HG02642 (cell line): ENCODE data around the gene MRPS35.

Experiments
- ATAC-seq: cut with Tn5 transposase; IDR thresholded peaks from one replicate; pipeline ENCODE4 v1.9.1; 2021; ENCODE audit warnings: mild to moderate bottlenecking; ENCODE audit not compliant: unreplicated experiment, poor library complexity

Gene MRPS35

GRCh38 chr12:27710592-27711316 is at the start of gene MRPS35:
TSS of gene MRPS35 (plus strand) at chr12:27710832. CDS start at chr12:27710844, 12 bp downstream.
- ATAC-seq, result peak; percentile 97

DNA sequence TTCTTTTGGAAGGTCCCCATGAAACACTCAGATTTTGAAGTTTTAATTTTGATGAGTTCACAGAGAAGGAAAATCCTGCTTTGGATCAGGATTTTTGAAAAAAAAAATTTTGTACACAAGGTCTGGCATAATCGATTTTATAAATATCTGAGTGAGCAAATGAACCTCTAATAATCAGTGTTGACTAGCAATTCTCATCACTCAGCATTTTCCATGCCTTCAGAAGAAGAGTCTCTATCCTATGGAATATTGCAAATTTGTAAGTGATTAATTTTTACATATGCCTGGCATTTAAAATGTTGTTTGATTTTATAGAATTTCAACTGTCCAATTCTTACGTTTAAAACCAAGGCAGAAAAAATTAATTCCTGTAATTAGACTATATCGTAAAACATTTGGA is 44.9 kb upstream of the MRPS35 start:
- no peak for ATAC-seq

DNA sequence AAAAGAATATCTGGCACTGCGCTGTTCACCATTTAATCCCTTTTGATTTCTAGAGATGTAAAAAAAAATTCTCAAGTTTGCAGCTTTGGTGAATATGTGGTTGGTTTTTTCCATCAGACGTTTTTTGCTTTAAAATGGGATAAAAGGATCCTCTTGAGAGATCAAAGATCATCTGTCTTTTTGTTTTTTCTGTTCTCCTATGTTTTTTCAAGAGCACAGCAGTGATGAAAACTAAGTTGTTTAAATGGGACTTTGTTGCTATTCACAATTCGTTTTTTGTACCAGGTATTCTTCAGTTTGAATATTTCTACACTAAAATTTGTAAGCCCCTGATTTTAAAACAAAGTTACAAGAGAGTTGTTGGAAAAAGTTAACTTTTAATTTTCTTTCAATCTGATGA is 44.1 kb upstream of the MRPS35 start:
- ATAC-seq, result no peak

DNA sequence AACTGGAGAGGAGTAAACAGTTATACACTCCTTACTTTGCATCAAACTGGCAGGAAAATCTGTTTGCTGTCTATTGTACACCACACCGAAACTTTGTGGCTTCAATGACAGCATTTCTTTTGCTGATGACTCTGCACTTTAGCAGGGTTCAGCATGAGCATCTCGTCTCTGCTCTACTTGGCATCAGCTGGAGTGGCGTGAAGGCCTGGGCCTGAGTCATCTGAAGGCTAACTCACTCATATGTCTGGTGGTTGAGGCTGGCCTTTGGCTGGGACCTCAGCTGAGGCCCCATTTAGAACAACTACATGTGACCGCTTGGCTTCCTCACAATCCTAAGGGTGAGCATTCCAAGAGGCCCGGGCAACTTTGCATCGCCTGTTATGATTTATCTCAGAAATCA is 43.1 kb upstream of the MRPS35 start:
- no peak for ATAC-seq

- ATAC-seq, result no peak
These were observed 38.6 kb upstream of the MRPS35 start for GRCh38 chr12:27672051-27672450.

GRCh38 chr12:27672643-27673042 is 38.0 kb upstream of the MRPS35 start:
- no peak for ATAC-seq

GRCh38 chr12:27673101-27673718 is 37.4 kb upstream of the MRPS35 start:
- no peak for ATAC-seq

GRCh38 chr12:27674989-27675388 is 35.6 kb upstream of the MRPS35 start:
- ATAC-seq, result no peak

GRCh38 chr12:27680619-27681018 is 30.0 kb upstream of the MRPS35 start:
- ATAC-seq, result no peak

DNA sequence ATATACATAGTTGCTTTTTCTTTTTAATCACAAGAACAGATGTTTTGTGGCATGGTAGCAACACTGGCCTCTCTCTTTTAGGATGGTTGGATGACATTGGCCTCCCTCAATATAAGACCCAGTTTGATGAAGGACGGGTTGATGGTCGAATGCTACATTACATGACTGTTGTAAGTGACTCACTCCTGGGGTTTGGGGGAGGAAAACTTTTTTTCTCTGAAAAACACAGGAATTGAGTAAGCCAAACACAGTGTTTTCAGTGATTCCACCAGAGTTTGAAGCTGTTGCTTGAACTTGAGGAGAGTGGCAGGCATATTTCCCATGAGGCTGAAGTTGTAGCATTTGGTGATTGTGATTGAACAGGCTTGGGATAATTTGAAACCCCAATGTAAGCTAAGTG is 28.1 kb upstream of the MRPS35 start:
- ATAC-seq, result no peak

DNA sequence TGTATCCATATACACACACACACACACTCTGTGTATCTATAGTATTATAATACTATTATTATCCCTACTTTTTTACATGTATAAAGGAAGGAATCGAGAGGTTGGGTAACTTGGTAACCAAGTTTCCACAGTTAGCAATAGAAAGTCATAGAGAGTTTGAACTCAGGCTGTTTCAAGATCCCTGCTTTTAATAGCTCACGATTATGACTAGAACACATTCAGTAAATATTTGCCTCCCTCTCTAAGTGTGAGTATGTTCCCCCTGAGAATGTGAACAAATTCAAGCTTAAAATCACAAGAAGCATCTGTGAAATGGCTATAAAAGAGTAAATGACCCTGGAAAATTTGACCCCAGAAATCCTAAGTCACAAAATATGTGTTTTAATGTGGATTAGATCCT is 25.4 kb upstream of the MRPS35 start:
- no peak for ATAC-seq

DNA sequence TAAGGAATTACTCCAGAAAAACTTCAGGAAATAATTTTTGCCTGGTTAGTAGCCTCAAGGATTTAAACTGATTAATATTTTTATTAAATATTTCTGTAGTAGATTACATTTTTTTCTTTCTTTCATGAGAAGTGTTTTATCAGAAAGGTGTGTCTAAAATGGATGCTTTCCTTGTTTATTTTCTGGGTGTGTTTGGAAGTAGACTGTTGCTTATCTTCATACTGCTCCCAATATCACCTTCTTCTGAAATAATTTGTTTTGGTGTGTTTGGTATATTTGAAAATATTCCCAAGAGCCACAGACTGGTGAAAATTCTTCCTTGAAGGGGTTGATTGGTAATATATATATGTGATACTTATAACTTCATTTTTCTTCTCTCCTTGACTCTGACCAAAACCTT is 24.5 kb upstream of the MRPS35 start:
- no peak for ATAC-seq

DNA sequence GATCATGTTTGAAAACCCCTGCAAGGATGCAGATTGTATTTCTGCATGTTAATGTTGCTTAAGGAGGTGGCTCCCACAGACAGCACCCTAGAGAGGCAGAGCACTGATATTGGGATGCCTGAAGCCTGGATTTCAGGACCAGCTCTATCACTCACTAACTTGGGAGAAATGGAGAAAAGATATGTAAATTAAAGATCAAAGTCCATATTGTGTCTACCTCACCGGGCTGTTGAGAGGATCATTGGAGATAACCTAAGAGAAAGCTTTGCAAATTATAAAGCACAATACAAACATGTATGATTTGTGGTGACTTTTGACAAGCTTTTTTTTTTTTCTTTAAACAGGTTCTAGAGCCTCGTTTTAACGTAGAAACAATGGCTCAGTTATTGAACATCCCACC is 22.0 kb upstream of the MRPS35 start:
- ATAC-seq, result no peak

GRCh38 chr12:27689558-27690180 is 21.0 kb upstream of the MRPS35 start:
- no peak for ATAC-seq

- ATAC-seq, result no peak
These were observed 17.2 kb upstream of the MRPS35 start for GRCh38 chr12:27693403-27693802.

DNA sequence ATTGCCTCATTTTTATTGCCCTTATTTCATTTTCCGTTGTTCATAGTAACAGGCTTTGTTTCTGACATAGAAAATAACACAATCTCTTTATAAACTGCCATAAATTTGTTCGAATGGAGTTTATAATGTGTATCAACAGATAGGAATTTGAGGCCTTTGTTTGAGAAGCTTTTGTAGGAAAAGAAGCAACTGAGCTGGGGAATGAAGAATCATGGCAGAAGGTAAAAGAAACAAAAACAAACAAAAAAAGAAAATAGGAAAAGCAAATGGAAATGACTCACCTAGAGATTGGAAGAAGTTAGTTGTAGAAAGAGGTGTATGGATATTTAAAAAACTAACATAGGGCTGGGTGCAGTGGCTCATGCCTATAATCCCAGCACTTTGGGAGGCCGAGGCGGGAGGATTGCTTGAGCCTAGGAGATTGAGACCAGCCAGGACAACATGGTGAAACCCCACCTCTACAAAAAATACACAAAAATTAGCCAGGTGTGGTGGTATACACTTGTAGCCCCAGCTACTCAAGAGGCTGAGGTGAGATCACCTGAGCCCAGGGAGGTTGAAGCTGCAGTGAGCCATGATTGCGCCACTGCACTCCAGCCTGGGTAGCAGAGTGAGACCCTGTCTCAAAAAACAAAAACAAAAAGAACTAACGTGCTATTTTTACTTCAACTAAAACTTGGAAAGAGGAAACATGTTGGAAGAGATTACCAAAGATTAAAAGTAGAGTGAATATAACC is 14.9 kb upstream of the MRPS35 start:
- ATAC-seq, result no peak

GRCh38 chr12:27696293-27696652 is 14.4 kb upstream of the MRPS35 start, which contains the start of gene REP15:
TSS of gene REP15 (plus strand) at chr12:27696447. CDS start at chr12:27696563, 116 bp downstream.
- no peak for ATAC-seq

DNA sequence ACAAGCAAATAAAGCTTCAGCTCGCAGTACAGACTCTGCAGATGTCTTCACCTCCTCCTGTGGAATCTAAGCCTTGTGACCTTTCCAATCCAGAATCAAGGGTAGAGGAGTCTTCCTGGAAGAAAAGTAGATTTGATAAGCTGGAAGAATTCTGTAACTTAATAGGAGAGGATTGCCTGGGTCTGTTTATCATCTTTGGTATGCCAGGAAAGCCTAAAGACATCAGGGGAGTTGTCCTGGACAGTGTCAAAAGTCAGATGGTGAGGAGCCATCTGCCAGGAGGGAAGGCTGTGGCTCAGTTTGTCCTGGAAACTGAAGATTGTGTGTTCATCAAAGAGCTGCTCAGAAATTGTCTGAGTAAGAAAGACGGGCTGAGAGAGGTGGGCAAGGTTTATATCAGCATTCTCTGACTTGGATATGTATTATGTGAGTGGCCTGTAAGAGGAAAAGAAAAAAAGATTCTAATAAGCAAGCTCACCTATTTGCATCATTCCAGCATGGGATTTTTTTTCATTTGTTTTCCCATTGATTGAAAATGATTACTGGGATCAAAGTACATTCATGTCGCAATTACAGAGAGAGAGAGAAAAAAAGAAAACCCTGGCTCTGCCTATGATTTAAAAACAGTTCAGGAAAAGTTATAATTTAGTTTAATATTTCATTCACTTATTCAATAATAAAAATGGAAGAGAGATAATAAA is 13.6 kb upstream of the MRPS35 start:
- no peak for ATAC-seq

DNA sequence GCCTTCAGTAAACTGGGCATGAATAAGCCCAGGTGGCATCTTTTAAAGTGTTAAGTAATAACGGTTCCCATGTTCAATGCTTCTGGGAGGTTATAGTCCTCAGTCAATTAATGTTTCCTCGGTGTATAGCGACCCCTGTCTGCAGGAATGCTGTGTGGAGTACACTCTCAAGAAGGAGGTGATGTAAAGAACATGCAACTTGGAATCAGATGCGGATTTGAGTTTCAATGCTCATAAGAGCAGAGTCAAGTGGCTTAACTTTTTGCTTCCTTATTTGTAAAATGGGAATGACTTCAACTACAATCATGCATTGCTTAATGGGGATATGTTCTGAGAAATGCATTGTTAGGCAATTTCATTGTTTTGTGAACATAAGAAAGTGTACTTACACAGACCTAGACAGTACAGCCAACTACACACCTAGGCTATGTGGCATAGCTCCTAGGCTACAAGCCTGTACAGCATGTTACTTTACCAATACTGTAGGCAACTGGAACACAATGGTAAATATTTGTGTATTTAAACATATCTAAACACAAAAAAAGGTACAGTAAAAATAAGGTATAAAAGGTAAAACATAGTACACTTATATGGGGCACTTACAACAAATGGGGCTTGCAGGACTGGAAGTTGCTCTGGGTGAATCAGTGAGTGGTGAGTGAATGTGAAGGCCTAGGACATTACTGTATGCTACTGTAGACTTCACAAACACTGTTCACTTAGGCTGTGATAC is 6.7 kb upstream of the MRPS35 start:
- peak; percentile 86 for ATAC-seq

DNA sequence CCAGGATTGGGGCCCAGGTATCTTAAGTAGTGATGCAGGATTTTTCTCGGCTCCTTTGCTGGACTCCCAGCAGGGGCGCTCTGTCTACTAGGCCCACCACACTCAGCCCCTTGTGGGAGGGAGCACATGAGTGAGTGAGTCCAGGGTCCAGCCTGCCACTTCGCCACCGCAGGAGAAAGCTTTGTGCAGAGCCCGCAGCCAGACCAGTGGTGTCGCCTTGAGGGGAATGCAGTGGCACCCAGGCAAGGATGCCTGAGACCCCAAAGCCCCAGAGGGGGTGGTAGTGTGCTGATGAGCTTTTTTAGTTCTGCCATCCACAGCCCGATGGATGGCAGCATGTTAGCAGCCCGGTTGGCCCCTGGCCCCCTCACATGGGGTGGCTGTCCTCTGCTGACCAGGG is 5.4 kb upstream of the MRPS35 start:
- no peak for ATAC-seq
